ENCODE measurements around the gene CEMP1. TPM values are rescaled to one million over a fixed set of nuclear protein-coding genes. Genes with fewer than 3 reads are reported as not detected.

Gene CEMP1
- polyA plus RNA-seq, 4 donors: 4.5 to 10.7 (median 7.8) TPM; not detected in 1

DNA sequence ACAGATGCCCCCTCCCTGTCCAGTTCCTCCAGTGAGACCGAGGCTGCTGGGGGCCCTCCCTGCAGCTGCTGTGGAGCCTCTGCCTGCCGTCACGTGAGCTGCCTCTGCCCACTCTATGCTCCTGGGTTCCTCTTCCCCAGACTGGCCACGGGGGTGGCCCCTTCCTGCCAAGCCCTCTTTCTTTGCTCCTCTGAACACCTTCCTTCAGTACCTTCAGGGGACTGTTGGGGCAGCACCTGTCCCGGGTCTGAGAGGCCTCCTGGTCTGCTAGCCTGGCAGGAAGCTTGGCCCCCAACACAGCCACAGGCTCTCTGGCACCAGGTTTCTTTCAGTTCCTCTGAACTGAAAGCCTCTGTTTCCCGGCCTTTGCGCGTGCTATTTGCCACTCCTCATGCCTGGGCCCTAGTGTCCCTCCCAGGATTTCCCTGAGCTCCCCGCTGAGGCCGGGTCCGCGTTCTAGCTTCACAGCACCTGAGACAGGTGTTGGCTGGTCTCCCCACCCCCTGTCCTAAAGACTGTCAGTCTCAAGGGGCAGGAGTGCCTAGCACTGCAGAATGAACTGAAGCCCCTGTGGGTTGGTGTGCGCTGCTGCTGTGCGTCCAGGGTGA, 24.1 kb downstream of the CEMP1 start:
- DNase-seq (ENCODE audit: low read depth in 4 of 4, low spot score in 3 of 4): no peak

DNA sequence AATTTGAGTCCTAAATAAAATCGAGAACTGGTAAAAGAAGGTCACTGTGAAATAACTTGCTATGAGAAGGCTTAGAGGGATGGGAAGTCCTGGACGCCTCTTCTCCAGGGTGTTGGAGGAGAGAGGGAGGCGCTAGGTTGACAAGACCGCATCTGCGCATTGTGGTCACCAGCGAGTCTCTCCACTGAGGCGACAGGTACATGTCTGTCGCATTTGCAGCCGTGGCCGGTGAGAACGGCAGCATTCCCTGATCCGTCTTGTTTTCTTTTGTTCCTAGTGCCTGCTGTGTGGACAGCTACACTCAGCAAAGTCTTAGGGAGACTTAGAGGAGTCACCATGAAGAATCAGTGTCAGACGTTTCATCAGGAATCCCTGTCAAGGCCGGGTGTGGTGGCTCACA, 25.5 kb downstream of the CEMP1 start:
- no peak for DNase-seq (ENCODE audit: low read depth in 4 of 4, low spot score in 3 of 4)

DNA sequence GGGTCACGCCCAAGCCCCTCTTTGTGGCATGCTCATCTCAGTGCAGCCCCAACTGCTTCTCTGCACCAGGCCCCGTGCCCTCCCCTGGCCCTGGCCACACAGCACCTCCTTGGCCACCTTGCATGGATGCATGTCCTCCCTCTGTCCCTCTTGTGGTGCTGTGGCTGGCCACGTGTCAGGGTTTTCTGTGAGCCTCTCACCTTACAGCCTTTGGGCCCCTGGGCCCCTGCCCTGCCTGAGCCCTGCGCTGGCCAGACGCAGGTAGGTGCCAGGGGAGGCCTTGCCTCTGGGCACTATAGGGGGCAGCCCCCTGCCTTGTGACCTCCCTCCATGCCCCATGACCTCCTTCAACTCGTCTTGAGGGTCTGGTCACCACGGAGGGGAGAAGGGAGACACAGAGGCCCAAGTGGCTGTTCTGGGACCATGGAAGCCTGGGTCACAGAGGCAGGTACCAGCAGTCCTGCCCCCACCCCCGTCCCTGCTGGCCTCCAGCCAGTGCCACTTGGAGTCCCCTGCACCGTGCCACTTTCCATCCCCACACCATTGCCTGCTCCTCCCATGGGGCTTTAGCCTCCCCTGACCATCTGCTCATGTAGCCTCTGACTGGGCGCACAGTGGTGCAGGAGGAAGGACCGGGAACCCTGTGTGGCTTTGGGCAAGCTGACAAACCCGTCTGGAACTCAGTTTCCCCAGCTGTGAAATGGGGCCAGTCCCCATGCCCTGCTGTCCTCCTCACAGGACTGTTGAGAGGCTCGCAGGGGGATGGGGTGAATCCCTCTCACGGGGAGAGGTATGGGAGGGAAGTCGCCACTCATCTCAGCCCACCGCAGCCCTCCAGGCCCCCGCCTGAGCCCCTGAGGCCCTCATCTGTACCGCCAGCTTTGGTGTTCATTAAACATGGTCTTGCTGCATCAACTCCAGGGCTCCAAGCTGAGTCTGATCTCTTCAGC, 29.0 kb downstream of the CEMP1 start:
- DNase-seq (ENCODE audit: low read depth in 4 of 4, low spot score in 3 of 4): no peak

DNA sequence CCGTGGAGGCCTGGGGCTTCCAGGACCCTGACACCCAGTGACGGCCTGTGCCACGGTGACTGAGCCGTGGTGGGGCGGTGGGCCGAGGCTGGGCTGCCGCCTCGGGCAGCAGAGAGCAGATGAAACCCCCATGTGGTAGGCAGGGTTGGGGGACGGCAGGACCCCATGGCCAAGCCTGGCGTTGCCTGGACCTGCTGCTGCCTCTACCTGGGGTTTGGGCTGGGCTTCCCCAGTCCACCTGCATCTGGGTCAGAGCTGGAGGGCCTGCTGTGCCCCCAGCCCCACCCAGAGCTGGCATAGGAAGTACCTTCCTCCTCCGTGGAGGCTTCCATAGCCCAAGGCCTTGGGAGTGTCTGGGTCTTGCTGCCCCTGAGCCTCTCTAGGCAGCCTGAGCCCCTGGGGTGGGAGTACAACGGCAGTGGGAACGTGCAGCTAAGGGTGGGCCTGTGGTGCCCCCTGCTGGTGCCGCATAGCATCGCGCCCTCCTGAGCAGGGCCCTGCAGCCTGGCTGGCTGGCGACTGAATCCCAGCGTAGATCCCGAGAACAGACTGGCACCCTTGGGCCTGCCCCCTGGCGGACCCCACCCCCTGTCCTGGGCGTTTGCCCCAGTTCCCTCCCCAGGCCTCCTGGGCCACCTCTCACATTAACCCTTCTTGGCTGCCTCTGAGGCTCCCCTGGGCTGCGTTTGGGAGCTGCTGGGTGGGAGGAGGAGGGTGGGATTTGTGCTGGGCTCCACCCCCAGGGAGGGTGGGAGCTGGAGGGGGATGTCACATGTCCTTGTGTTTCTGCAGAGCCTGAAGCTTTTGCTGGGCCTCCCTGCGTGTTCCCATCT, 30.1 kb downstream of the CEMP1 start:
- DNase-seq (ENCODE audit: low read depth in 4 of 4, low spot score in 3 of 4): peak; percentile 77 to 92 (median 82)

DNA sequence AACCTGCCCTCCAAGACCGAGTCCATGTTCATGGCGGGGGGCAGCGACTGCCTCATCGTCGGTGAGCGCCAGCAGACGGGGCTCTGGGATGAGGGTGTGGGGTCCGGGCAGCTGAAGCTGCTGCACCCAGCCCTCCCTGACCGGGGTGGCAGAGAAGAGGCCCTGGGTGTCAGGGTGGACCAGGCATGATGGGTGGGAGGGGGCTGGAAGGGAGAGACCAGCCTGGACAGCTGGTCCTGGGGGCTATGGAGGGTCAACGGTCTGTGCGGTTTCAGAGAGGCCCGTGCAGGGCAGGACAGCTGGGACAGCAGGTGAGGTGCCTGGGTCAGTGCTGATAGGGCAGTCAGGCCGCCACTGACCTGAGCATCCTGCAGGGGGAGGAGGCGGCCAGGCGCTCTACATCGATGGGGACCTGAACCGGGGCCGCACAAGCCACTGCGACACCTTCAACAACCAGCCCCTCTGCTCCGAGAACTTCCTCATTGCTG, 30.7 kb downstream of the CEMP1 start:
- no peak for DNase-seq (ENCODE audit: low read depth in 4 of 4, low spot score in 3 of 4)

DNA sequence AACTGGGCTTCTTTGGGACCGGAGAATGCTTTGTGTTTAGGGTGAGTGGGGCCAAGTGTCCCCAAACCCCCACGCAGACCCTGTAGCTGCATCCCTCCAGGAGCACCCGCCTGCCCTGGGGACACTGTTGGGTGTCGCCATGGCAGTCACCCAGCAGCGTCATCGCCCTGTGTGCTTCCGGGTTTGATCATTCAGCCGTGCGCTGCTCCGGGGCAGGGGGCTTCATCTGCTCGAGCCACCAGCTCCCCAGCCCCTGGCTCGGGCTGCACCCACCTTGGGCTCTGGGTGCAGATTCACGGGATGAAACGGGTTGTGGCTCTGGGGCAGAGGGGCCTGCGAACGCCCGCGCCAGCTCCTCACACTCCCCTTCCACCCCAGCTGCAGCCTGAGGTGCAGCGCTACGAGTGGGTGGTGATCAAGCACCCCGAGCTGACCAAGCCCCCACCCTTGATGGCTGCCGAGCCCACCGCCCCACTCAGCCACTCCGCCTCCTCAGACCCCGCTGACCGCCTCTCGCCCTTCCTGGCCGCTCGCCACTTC, 31.2 kb downstream of the CEMP1 start:
- no peak for DNase-seq (ENCODE audit: low read depth in 4 of 4, low spot score in 3 of 4)

DNA sequence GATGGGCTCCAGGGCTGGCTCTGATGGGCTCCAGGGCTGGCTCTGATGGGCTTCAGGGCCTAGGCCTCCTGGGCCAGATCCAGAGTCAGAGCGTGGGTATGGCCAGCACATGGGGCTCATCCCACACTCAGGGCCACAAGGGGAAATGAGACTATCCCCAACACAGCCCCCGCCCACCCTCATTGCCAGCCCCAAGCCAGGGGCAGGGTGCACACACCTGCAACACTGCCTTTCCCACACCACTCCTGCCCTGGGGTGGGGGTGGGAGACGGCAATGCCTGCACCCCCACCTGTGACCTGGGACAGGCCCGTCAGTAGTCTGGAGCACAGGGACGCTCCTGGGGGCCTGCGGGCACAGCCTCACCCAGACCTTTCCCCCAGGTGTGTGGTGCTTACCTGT, 31.8 kb downstream of the CEMP1 start:
- DNase-seq (ENCODE audit: low read depth in 4 of 4, low spot score in 3 of 4): no peak

DNA sequence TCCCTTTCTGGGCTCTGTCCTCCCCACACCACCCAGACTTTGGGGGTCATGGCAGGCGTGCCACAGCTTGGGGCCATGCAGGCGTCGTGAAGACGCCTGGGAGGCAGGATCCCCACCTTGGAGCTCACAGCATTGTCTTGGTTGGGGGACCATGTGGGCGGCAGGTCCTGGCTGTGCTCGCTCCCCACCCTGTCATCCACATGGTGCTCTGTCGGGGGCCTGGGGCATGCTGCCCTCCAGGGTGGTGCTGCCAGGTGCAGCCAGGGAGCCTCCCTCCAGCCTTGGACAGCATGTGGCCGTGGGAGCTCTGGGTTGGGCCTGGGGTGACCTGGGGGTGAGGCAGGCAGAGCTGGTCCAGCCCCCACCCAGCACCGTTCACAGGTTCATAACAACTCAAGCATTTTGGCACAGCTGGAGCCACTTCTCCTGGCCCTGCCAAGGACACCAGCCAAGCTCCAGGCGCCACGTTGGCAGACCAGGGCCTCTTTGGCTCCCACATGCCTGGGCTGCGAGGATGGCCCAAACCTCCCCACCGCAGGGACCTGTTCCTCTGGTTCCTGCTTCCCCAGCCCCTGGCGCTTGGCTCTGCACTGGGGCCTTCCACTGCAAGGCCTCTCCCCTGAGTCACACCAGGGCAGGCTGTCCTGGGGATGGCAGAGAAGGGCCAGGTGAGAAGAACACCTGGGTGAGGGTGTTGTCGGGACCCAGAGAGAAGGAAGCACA, 32.5 kb downstream of the CEMP1 start:
- DNase-seq (ENCODE audit: low read depth in 4 of 4, low spot score in 3 of 4): no peak

DNA sequence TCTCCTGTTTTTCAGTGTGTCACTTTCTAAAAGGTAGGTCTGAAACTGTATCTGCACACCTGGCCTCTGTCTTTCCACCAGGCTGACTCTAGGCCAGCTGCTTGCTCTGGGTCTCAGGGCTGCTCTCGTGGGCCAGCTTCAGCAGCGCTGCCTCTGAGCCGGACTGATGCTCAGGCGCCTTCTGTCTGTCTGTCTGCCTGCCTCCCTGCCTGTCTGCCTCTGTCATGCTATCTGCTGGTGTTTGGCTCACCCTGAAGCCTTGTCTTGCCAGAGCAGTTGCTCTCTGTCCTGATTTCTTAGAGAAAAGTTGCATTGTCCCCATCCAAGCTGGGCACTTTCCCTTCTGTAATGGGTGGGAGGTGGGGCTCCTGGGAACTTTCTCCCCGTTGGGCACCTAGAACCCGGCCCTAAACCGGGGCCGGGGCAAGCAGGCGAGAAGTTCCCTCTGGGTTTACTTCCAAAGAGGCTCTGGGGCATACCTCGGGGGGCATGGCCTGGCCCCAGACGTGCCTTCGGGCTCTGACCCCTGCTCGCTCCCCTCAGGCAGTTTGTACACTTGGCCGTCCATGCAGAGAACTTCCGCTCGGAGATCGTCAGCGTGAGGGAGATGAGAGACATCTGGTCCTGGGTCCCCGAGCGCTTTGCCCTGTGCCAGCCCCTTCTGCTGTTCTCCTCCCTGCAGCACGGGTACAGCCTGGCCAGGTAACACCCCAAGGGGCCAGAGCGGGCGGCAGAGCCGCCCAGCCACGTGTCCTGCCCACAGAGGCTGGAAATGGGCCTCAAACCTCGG, 33.3 kb downstream of the CEMP1 start:
- DNase-seq (ENCODE audit: low read depth in 4 of 4, low spot score in 3 of 4): no peak

DNA sequence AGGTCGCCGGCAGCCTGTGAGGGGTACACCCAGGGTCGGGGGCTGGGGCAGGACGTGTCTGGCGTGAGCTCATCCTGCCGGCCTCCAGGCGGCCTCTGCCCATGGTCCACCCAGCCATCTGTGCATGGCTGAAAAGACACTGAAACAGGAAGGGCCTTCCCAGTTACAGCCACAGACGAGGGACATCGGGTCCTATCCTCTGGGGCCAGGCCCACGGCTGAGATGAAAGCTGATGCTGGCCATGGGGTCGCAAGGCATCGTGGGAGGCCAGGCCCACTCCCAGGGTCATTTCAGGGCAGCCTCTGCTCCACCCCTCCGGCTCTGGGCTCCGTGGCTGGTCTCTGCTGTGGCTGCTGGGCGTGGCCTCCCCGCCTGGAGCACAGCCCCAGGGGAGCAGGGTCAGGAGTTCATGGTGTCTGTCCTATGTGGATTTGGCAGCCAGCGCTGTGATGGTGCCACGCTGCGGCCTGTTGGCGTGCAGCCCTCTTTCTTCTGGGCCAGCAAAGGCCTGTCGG, 34.0 kb downstream of the CEMP1 start:
- DNase-seq (ENCODE audit: low read depth in 4 of 4, low spot score in 3 of 4): no peak

DNA sequence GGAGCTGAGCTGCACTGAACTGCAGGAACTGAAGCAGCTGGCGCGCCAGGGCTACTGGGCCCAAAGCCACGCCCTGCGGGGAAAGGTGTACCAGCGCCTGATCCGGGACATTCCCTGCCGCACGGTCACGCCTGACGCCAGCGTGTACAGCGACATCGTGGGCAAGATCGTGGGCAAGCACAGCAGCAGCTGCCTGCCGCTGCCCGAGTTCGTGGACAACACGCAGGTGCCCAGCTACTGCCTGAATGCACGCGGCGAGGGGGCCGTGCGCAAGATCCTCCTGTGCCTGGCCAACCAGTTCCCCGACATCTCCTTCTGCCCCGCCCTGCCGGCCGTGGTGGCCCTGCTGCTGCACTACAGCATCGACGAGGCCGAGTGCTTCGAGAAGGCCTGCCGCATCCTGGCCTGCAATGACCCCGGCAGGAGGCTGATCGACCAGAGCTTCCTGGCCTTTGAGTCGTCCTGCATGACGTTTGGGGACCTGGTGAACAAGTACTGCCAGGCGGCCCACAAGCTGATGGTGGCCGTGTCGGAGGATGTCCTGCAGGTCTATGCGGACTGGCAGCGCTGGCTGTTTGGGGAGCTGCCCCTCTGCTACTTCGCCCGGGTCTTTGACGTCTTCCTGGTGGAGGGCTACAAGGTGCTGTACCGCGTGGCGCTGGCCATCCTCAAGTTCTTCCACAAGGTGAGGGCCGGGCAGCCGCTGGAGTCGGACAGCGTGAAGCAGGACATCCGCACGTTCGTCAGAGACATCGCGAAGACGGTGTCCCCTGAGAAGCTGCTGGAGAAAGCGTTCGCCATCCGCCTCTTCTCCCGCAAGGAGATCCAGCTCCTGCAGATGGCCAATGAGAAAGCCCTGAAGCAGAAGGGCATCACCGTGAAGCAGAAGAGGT, 34.7 kb downstream of the CEMP1 start:
- DNase-seq (ENCODE audit: low read depth in 4 of 4, low spot score in 3 of 4): no peak

DNA sequence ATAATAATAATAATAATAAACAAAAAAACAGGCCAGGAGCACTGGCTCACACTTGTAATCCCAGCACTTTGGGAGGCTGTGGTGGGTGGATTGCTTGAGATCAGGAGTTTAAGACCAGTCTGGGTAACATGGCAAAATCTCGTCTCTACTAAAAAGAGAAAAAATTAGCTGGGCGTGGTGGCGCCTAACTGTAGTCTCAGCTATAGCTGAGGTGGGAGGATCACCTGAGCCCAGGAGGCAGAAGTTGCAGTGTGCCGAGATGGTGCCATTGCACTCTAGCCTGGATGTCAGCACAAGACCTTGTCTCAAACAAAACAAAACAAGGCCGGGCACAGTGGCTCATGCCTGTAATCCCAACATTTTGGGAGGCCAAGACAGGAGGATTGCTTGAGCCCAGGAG, 36.2 kb downstream of the CEMP1 start:
- DNase-seq (ENCODE audit: low read depth in 4 of 4, low spot score in 3 of 4): no peak

DNA sequence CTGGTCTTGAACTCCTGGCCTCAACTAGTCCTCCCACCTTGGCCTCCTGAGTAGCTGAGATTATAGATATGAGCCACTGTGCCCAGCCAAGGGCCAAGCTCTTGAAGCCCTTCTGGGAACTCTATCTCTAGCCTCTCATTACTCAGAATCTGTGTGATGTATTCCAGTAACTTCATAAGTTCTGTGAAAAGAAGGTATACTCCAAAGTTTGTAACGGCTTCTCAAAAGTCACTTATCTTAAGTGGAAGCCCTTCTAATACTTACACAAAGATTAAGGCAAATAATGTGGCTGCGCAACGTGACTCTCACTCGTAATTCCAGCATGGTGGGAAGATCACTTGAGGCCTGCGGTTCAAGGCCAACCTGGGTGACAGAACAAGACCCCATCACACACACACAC, 36.6 kb downstream of the CEMP1 start:
- DNase-seq (ENCODE audit: low read depth in 4 of 4, low spot score in 3 of 4): no peak

DNA sequence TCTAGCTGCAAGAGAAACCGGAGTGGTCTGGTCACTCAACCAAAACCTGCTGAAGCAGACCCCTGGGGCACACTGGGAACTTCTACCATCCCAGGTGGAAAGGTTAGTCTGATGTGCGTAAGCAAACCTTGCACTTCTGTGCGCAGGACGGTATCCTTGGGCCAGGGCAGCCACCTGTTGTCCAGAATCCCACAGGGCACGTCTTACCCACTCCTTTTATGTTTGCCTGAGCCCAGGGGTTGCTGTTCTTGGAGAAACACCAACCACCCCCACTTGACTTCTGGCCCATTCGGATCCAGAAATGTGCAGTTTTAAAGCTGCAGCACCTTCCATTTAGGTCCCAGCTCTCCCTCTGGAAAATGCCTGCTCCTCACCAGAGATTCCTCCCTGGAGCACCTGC, 37.6 kb downstream of the CEMP1 start:
- no peak for DNase-seq (ENCODE audit: low read depth in 4 of 4, low spot score in 3 of 4)

DNA sequence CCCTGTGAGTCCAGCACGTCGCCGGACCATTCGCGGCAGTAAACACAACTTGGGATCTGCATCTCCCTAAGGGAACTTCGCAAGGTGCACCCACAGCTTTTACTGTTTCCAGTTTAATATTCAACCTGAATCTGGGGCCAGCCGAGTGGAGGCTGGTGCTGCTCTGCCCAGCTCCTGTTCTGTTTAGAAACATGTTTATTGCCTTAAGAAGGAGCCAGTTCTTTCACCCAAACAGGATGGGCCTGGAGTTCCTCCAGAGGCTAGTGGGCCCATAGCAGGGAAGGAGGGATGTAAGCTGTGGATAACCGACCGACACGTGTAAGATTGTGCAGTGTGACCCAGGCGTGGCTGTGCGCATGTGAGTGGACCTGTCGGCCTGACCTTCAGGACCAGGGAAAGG, 38.9 kb downstream of the CEMP1 start:
- DNase-seq (ENCODE audit: low read depth in 4 of 4, low spot score in 3 of 4): no peak

DNA sequence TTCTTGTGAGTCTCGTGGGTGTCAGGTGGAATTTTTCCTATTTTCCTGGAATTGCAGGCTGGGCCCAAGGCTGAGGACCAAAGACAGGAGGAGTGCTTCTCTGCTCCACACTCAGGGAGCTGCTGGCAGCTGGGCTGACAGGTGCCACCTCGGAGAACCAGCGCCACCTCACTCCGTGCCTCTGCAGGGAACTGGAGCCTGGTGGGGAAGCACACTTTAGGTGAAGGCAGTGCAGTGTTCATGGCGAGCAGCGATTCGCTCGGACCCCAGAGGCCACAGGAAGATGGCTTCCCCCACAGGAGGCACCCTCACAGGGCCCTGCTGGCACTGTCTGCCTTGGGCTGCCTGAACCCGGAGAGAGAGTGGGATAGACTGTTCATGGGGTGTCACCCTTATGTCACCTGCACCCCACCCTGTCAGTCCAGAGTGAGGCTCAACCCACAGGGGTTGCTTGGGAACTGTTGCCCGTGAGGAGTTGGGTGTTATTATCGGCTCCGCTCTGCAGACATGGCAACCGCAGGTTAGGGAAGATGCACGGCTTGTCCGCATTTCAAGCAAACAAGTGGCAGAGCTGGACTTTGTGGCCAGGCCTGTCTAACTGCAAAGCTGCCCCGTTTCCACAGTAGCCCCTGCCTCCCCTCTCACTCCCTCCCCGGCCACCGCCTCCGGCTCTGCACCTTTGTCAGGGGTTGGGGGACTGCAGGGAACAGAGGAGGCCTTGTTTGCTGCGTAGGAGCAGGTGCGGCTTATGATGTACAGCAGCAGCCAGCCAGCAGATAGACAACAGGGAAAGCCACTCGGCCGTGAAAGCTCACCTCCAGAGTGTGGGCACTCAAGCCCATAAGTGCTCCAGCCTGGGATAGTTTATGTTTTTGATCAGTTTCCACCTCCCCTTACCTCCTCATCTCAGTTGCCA, 40.8 kb downstream of the CEMP1 start:
- no peak for DNase-seq (ENCODE audit: low read depth in 4 of 4, low spot score in 3 of 4)

DNA sequence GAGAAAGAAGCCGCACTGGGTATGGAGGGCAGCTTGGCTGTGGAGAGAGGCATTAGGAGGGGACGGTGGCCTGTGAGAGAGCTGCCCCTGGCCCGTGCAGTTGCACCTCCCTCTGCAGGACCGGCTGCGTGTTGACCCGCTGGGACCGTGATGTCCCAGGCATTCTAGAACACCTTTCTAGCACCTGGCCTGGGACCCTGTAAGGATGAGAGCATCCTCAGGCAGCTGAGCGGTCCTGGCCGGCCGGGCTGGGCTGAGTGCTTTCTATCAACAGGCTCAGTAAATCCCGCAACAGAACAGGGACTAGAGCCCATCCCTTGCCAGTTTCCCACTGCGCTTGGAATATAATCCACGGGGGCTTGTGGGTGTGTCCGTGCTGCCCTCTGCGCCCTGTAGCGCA, 41.6 kb downstream of the CEMP1 start:
- DNase-seq (ENCODE audit: low read depth in 4 of 4, low spot score in 3 of 4): no peak
